NCI-H82 treated with DMSO at 0.1 percent for 48 hours (cell line): Measurements from ENCODE around the gene SYT8.

Experiments used
- DNase-seq: peaks from one replicate; lab custom pipeline; 2025; ENCODE audit not compliant: unreplicated experiment; lab: John Stamatoyannopoulos, UW

SYT8 gene

DNA sequence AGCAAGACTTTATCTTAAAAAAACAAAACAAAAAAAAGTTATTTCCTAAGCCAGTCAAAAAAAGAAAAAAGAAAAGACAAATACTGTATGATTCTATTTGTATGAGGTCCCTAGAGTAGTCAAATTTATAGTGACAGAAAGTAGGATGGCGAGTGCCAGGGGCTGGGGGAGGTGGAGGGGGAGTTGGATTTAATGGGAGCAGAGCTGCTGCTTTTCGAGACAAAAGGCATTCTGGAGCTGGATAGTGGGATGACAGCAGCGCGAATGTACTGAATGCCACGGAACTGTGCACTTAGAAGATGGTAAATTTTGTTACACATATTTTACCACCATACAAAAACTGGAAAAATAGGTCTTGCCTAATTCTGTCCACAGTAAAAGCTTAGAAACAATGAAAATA, 17.8 kb upstream of the SYT8 start:
- DNase-seq, result no peak

GRCh38 chr11:1817511-1817910, 17.3 kb upstream of the SYT8 start:
- DNase-seq, result no peak

- DNase-seq, result no peak
Measured at GRCh38 chr11:1819074-1819473, 15.7 kb upstream of the SYT8 start.

- no peak for DNase-seq
Measured at GRCh38 chr11:1820463-1821325, 14.1 kb upstream of the SYT8 start.

- DNase-seq, result no peak
Measured at GRCh38 chr11:1821562-1821961, 13.2 kb upstream of the SYT8 start.

GRCh38 chr11:1822648-1823375, 12.0 kb upstream of the SYT8 start:
- DNase-seq, result no peak

- no peak for DNase-seq
Measured at GRCh38 chr11:1823376-1824220, 11.2 kb upstream of the SYT8 start.

- DNase-seq, result no peak
Measured at GRCh38 chr11:1824221-1825038, 10.4 kb upstream of the SYT8 start.

- no peak for DNase-seq
Measured at GRCh38 chr11:1825039-1825740, 9.6 kb upstream of the SYT8 start.

- DNase-seq, result no peak
Measured at GRCh38 chr11:1825785-1826451, 8.9 kb upstream of the SYT8 start.

- no peak for DNase-seq
Measured at GRCh38 chr11:1826552-1827094, 8.2 kb upstream of the SYT8 start.

GRCh38 chr11:1827095-1827813, 7.5 kb upstream of the SYT8 start:
- no peak for DNase-seq

DNA sequence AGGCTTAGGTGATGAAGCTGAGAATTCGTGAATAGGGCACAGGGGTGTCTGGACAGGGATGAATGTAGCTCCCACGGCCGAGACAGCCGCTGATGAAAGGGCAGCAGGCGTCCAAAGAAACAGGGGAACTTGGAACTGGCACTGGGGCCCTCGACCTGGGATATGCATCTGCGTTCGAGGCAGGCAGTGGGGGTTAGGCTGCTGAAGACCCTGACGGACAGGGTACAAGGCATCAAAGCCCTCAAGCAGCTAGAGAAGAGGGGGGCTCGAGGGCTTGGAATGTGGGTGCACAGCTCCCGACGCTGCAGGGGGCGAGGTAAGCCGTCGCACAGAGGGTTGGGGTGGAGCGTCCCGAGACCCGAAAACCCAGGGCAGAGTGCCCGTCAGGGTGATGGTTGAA, 6.9 kb upstream of the SYT8 start:
- DNase-seq, result no peak

DNA sequence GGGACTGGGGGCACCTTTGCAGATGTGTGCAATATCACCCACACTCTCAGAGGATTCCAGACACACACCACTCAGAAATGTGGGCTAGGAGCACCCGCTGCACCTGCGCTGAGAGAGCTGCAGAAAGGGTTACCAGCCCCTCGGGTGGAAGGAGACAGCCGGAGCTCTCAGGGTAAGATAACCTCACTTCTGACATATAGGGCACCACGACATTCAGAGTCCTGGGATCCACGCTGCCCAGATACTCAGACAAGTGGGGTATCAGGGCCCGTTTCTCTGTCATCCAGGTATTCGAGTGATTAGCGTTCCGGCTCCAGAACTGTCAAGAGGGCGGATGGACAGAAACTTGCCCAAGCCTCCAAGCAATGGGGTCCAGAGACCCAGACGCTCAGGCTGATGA, 6.2 kb upstream of the SYT8 start:
- DNase-seq, result no peak

DNA sequence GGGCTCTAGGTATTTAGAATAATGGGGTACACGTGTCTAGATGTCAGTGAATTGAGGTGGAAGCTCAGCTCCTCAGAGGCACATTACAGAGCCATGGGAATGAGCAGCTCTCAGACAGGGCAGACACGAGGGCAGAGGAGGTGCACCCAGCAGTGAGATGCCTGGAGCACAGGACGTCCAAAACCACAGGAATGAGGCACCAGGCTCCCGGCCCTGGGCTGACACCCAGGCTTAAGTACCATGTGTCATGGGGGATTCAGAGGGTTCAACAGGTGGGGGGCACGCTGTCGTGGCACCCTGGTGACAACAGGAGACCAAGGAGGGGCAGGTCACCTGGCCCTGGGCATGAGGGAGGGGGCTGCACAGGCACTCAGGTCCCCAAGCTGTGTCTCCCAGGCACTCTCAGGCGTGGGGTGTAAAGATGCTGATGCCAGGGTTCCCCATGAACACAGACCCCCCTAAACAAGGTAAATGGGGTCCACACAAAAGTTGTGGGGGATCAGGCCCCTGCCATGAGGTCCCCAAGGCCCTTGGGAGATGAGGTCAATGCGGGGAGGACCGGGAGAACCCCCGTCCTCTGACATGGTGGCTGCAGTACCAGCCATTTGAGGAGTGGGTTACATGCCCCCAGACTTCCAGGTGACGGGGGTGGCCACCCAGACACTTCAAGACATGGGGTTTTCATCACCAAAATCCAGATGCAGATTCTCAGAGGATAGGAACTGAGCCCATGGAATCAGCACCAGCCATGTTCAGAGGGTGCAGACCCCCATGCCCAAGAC, 5.6 kb upstream of the SYT8 start:
- DNase-seq, result no peak

- no peak for DNase-seq
Measured at GRCh38 chr11:1830004-1830321, 4.8 kb upstream of the SYT8 start.

DNA sequence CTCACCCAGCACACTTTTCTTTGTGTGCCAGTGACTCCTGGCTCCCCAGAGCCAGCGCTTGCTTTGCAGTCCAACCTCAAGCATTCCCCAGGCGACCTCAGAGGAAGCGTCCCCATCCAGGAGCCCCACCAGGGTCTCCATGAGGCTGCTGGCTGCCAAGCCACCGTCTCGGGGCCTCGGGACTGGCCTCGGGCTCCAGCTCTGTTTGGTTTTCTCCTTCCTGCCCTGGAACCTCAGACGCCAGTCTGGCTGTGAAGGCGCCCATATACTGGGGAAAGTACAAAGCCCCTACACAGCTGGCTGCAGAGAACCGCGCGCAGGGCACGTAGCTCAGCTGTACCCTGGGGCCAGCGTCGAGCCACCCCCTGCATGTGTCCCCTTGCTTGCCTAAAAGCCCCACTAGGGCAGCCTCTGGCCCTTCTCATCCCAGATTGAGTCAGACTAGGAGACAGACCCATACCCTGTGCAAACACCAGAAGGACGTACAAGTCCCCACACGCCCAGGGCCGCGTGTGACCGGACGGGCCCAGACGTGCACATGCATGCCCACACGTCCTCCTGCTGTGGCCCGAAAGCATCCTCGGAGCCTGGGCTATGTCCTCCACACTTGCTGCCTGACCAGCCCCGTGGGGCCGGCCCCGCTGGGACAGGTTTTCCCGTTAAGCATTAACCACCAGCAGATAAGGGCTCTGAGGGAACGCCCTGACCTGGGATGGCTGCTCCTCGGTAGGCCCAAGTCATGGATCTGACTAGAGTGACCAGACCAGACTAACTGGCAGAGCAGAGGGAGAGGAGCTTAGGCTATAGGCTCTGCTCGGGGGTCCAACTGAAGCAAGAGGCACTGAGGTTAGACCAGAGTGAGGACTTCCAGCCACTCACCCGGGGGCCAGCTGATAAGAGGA, 4.2 kb upstream of the SYT8 start:
- no peak for DNase-seq
